ENCODE results near the gene UNC5B.

GRCh38 chr10:71295641-71296040 lies 83.3 kb downstream of the UNC5B start:
- no peak for TF ChIP-seq EZH2phosphoT487 (IDR thresholded peaks at IDR 0.05; ENCODE audit: insufficient read depth, low read depth)
- TF ChIP-seq EZH2 (IDR thresholded peaks at IDR 0.05; ENCODE audit: insufficient read depth, poor library complexity, severe bottlenecking): no peak
